ENCODE data around the gene SET. TPM values are rescaled to one million over a fixed set of nuclear protein-coding genes. Genes with fewer than 3 reads are reported as not detected.

SET gene
- total RNA-seq, 4 donors from 2014 or later = 173 to 217 (median 202) TPM

GRCh38 chr9:128723352-128723865 is 34.4 kb downstream of the SET start:
- no peaks in the 10 kb centered on the region for H3K27me3 ChIP-seq
- H3K9me3 ChIP-seq = no peaks in the 10 kb centered on the region
- WGBS, 2 donors = 41 to 46% methylated on average over 7 of the region's 7 CpGs
- intact Hi-C loops (cut with DNase I) = loop anchor here (10.0 kb wide), 1 partner anchor 89 kb away; no protein-coding TSS in a partner anchor
- no peaks in the 10 kb centered on the region for H3K36me3 ChIP-seq
- peak in 1 of 2 donors; percentile 2 for DNase-seq
- H3K27ac ChIP-seq = peak overlapping the region; percentile 27 to 37 (median 27)
- peak overlapping the region; percentile 47 to 62 (median 60) for H3K4me3 ChIP-seq (replicated peaks in 1 of 3)
- TF ChIP-seq POLR2A (IDR thresholded peaks at IDR 0.05) (no peak), CTCF (IDR thresholded peaks at IDR 0.05) (no peak)
- peaks cover 8 to 16% of the 10 kb centered on the region in 2 donors for H3K4me1 ChIP-seq

- peak; percentile 100 for DNase-seq
- intact Hi-C loops (cut with DNase I) = loop anchor here (10.0 kb wide), 1 partner anchor 89 kb away; no protein-coding TSS in a partner anchor
- no peaks in the 10 kb centered on the region for H3K27me3 ChIP-seq
- H3K27ac ChIP-seq = peak within 1 kb of the TSS; percentile 27 to 46 (median 27)
- no peaks in the 10 kb centered on the region for H3K36me3 ChIP-seq
- no peaks in the 10 kb centered on the region for H3K9me3 ChIP-seq
- WGBS, 2 donors = 4 to 6% methylated on average over 28 to 39 of the region's 68 CpGs
- H3K4me1 ChIP-seq = peaks cover 8 to 16% of the 10 kb centered on the region in 2 donors
- no peak for TF ChIP-seq CTCF (IDR thresholded peaks at IDR 0.05)
- TF ChIP-seq POLR2A (IDR thresholded peaks at IDR 0.05) = peak in 1 of 2 donors; percentile 73
- H3K4me3 ChIP-seq (replicated peaks in 1 of 3) = peak within 1 kb of the TSS; percentile 47 to 62 (median 60)
Measured at GRCh38 chr9:128723866-128724743, 35.1 kb downstream of the SET start, which contains the start of gene ZDHHC12. Gene ZDHHC12 (minus strand): TSS chr9:128724127. CDS start chr9:128724093, 34 bp downstream.

- Histone ChIP-seq H3K27ac (peak overlapping the region in 2 of 3 donors; percentile 27 to 46), H3K27me3 (no peaks in the 10 kb centered on the region), H3K36me3 (no peaks in the 10 kb centered on the region), H3K4me1 (peaks cover 8 to 16% of the 10 kb centered on the region in 2 donors), H3K4me3 (replicated peaks in 1 of 3) (peak overlapping the region in 1 of 3 donors; percentile 47), H3K9me3 (no peaks in the 10 kb centered on the region)
- TF ChIP-seq POLR2A (IDR thresholded peaks at IDR 0.05) = no peak
- TF ChIP-seq CTCF (IDR thresholded peaks at IDR 0.05) = peak in 1 of 6 experiments; percentile 15
- DNase-seq = peak; percentile 54 to 56
- intact Hi-C loops (cut with DNase I) = loop anchor here (10.0 kb wide), 1 partner anchor 90 kb away; no protein-coding TSS in a partner anchor
- WGBS, 2 donors = 28 to 30% methylated on average over 10 of the region's 10 CpGs
Measured at GRCh38 chr9:128724744-128725211, 35.8 kb downstream of the SET start.

GRCh38 chr9:128727640-128728248 is 38.7 kb downstream of the SET start:
- Histone ChIP-seq H3K36me3 (peaks cover 5 to 10% of the 10 kb centered on the region in 2 donors), H3K27ac (no peak overlapping the region)
- intact Hi-C loops (cut with DNase I) = loop anchor here (10.0 kb wide), 1 partner anchor 93 kb away; no protein-coding TSS in a partner anchor

More at GRCh38 chr9:128727640-128728248, 38.7 kb downstream of the SET start:
- no peaks in the 10 kb centered on the region for H3K27me3 ChIP-seq
- 88 to 92% methylated on average over 5 of the region's 5 CpGs for whole genome bisulfite sequencing, 2 donors
- peaks cover 8 to 16% of the 10 kb centered on the region in 2 donors for H3K4me1 ChIP-seq
- TF ChIP-seq POLR2A (IDR thresholded peaks at IDR 0.05) = no peak
- no peak for TF ChIP-seq CTCF (IDR thresholded peaks at IDR 0.05)
- no peak overlapping the region for H3K4me3 ChIP-seq (replicated peaks in 1 of 3)
- no peak for DNase-seq
- no peaks in the 10 kb centered on the region for H3K9me3 ChIP-seq
